ENCODE measurements around the gene TTF1. TPM values are rescaled to one million over a fixed set of nuclear protein-coding genes. Genes with fewer than 3 reads are reported as not detected.

TTF1 gene
- polyA plus RNA-seq, 1 of the 3 experiments (the other 2 are of a cell fraction) = 11.9 TPM

- Histone ChIP-seq H3K4me3 (ENCODE audit: low read depth in 2 of 2, low read length in 1 of 2) (no peak overlapping the region), H2AFZ (ENCODE audit: low read depth) (no peak overlapping the region), H3K9me3 (no peaks in the 10 kb centered on the region), H3K27ac (ENCODE audit: low read depth in 2 of 2, low read length in 1 of 2) (no peak overlapping the region; a peak in 1 of 4 replicates), H3K9ac (no peak overlapping the region), H3K9me2 (no peaks in the 10 kb centered on the region), H3F3A (replicated peaks; ENCODE audit: insufficient read depth) (no peaks in the 10 kb centered on the region), H4K20me1 (ENCODE audit: insufficient read depth) (no peaks in the 10 kb centered on the region), H3K4me1 (ENCODE audit: control insufficient read depth in 1 of 2, insufficient read depth in 2 of 2, low read depth in 1 of 2, low read length in 1 of 2) (peaks cover 0 to 10% of the 10 kb centered on the region in 2 experiments; a peak in 1 of 4 replicates), H3K27me3 (ENCODE audit: insufficient read depth) (no peaks in the 10 kb centered on the region), H3K79me2 (ENCODE audit: insufficient read depth) (no peaks in the 10 kb centered on the region), H3K36me3 (replicated peaks in 1 of 2; ENCODE audit: control insufficient read depth in 1 of 2, insufficient read depth in 2 of 2, low read length in 1 of 2) (no peaks in the 10 kb centered on the region), H3K4me2 (no peak overlapping the region)
- WGBS (ENCODE audit: low lambda C conversion rate) = 63% methylated on average over 22 of the region's 22 CpGs
- DNase-seq = peak; percentile 61
- TF ChIP-seq EZH2phosphoT487 (IDR thresholded peaks at IDR 0.05; ENCODE audit: borderline replicate concordance, low read depth) (no peak), TEAD4 (IDR thresholded peaks at IDR 0.05; ENCODE audit: borderline replicate concordance, insufficient read depth) (no peak), FOXJ3 (CRISPR knock-in tag; IDR thresholded peaks at IDR 0.05) (no peak), GATA2 (CRISPR knock-in tag; IDR thresholded peaks at IDR 0.05) (peak; percentile 41), GABPA (IDR thresholded peaks at IDR 0.05; ENCODE audit: low read depth) (no peak), JUND (IDR thresholded peaks at IDR 0.05) (no peak)
- ChIA-PET CTCF (interaction anchor here (0.5 to 1.6 kb wide), 6 partner anchors 10 to 483 kb away, joined by 3 to 5 read pairs (median 3); no protein-coding TSS in a partner anchor), POLR2A (interaction anchor here (0.5 kb wide), 1 partner anchor 144 kb away, joined by 3 read pairs; no protein-coding TSS in a partner anchor)
Measured at GRCh38 chr9:132424857-132425674, 18.4 kb upstream of the TTF1 start.

GRCh38 chr9:132423503-132423902, 16.9 kb upstream of the TTF1 start:
- Histone ChIP-seq H3F3A (replicated peaks; ENCODE audit: insufficient read depth) (no peaks in the 10 kb centered on the region), H3K4me1 (ENCODE audit: control insufficient read depth in 1 of 2, insufficient read depth in 2 of 2, low read depth in 1 of 2, low read length in 1 of 2) (peaks cover 0 to 10% of the 10 kb centered on the region in 2 experiments; a peak in 1 of 4 replicates), H3K9me2 (no peaks in the 10 kb centered on the region), H3K79me2 (ENCODE audit: insufficient read depth) (no peaks in the 10 kb centered on the region), H3K27me3 (ENCODE audit: insufficient read depth) (no peaks in the 10 kb centered on the region), H4K20me1 (ENCODE audit: insufficient read depth) (no peaks in the 10 kb centered on the region), H3K9me3 (no peaks in the 10 kb centered on the region), H3K4me3 (ENCODE audit: low read depth in 2 of 2, low read length in 1 of 2) (no peak overlapping the region), H2AFZ (ENCODE audit: low read depth) (no peak overlapping the region), H3K27ac (ENCODE audit: low read depth in 2 of 2, low read length in 1 of 2) (no peak overlapping the region), H3K9ac (no peak overlapping the region), H3K36me3 (replicated peaks in 1 of 2; ENCODE audit: control insufficient read depth in 1 of 2, insufficient read depth in 2 of 2, low read length in 1 of 2) (no peaks in the 10 kb centered on the region), H3K4me2 (no peak overlapping the region)
- ChIA-PET CTCF (interaction anchor here (0.7 to 1.4 kb wide), 8 partner anchors 11 to 152 kb away, joined by 3 to 4 read pairs (median 3); no protein-coding TSS in a partner anchor), POLR2A (no interaction called here)
- WGBS (ENCODE audit: low lambda C conversion rate) = 75% methylated on average over 5 of the region's 5 CpGs
- DNase-seq = no peak
- no peak for TF ChIP-seq JUND (IDR thresholded peaks at IDR 0.05)
- no peak for TF ChIP-seq TCF12 (IDR thresholded peaks at IDR 0.05)
- TF ChIP-seq CTCF (IDR thresholded peaks at IDR 0.05) = no peak
- no peak for TF ChIP-seq PBX3 (IDR thresholded peaks at IDR 0.05)
- no peak for TF ChIP-seq TAF1 (IDR thresholded peaks at IDR 0.05; ENCODE audit: borderline replicate concordance, low read depth, low read length)
- TF ChIP-seq MAX (IDR thresholded peaks at IDR 0.05; ENCODE audit: low read depth) = no peak
- TF ChIP-seq FOXJ3 (CRISPR knock-in tag; IDR thresholded peaks at IDR 0.05) = no peak
- no peak for TF ChIP-seq MXI1 (IDR thresholded peaks at IDR 0.05; ENCODE audit: low read depth, low read length)
- TF ChIP-seq MEF2A (IDR thresholded peaks at IDR 0.05; ENCODE audit: borderline replicate concordance, low read depth) = no peak
- no peak for TF ChIP-seq USF1 (IDR thresholded peaks at IDR 0.05; ENCODE audit: borderline replicate concordance, low read depth)
- TF ChIP-seq SIN3A (IDR thresholded peaks at IDR 0.05; ENCODE audit: borderline replicate concordance, low read depth, low read length) = no peak
- TF ChIP-seq FOSL2 (IDR thresholded peaks at IDR 0.05; ENCODE audit: borderline replicate concordance, low read depth) = no peak
- no peak for TF ChIP-seq RFX5 (IDR thresholded peaks at IDR 0.05; ENCODE audit: low read length)
- TF ChIP-seq NFIC (IDR thresholded peaks at IDR 0.05; ENCODE audit: borderline replicate concordance) = no peak
- TF ChIP-seq NRF1 (IDR thresholded peaks at IDR 0.05; ENCODE audit: low read depth, low read length) = no peak
- TF ChIP-seq EP300 (IDR thresholded peaks at IDR 0.05; ENCODE audit: borderline replicate concordance in 1 of 2, low read depth in 1 of 2, low read length in 1 of 2) = no peak
- TF ChIP-seq SMC3 (IDR thresholded peaks at IDR 0.05; ENCODE audit: low read depth, low read length) = no peak

Measured in SK-N-SH (cell line).